ENCODE results near the gene KDM1A. TPM values are rescaled to one million over a fixed set of nuclear protein-coding genes. Genes with fewer than 3 reads are reported as not detected.

Gene KDM1A
- total and polyA plus RNA-seq, 4 donors: 16.4 to 73.0 (median 33.8) TPM

DNA sequence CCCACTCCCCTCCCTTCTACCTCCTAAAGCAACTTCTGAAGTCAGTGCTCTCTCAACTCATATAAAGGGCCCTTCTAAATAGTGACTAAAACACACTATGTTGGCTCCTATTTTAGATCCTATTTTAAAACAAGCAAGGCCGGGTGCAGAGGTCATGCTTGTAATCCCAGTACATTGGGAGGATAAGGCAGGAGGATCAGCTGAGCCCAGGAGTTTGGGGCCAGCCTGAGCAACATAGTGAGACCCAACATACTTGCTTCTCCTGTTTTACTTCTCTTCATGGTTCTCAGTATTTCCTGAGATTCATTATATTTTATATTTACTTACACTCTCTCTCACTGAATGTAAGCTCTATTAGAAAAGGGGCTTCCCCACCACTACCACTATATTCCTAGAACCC lies 106.9 kb downstream of the KDM1A start:
- Histone ChIP-seq H3K4me3 (no peak overlapping the region), H3K27ac (ENCODE audit: low read depth in 1 of 2, low read length in 1 of 2) (no peak overlapping the region), H3K4me1 (ENCODE audit: control insufficient read depth in 5 of 5, insufficient read depth in 5 of 5, low read length in 5 of 5) (peaks cover 4 to 39% (median 13%) of the 10 kb centered on the region in 5 donors), H3K36me3 (ENCODE audit: control insufficient read depth in 4 of 4, insufficient read depth in 4 of 4, low read length in 4 of 4) (no peaks in the 10 kb centered on the region), H3K9me3 (ENCODE audit: control insufficient read depth in 4 of 4, insufficient read depth in 3 of 4, low read length in 3 of 4) (no peaks in the 10 kb centered on the region), H3K27me3 (ENCODE audit: control insufficient read depth in 3 of 3, insufficient read depth in 3 of 3, low read length in 2 of 3) (no peaks in the 10 kb centered on the region), H3K9ac (ENCODE audit: insufficient read depth in 1 of 2, low read length in 2 of 2) (no peak overlapping the region)
- ATAC-seq (ENCODE audit: insufficient read depth, low FRiP score) (no peak), DNase-seq (no peak)
- 89 to 92% methylated on average over 1 of the region's 1 CpG for WGBS, 2 donors
- TF ChIP-seq, protein P1, sequence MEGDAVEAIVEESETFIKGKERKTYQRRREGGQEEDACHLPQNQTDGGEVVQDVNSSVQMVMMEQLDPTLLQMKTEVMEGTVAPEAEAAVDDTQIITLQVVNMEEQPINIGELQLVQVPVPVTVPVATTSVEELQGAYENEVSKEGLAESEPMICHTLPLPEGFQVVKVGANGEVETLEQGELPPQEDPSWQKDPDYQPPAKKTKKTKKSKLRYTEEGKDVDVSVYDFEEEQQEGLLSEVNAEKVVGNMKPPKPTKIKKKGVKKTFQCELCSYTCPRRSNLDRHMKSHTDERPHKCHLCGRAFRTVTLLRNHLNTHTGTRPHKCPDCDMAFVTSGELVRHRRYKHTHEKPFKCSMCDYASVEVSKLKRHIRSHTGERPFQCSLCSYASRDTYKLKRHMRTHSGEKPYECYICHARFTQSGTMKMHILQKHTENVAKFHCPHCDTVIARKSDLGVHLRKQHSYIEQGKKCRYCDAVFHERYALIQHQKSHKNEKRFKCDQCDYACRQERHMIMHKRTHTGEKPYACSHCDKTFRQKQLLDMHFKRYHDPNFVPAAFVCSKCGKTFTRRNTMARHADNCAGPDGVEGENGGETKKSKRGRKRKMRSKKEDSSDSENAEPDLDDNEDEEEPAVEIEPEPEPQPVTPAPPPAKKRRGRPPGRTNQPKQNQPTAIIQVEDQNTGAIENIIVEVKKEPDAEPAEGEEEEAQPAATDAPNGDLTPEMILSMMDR (IDR thresholded peaks at IDR 0.05; ENCODE audit: control extremely low read depth, extremely low read depth): no peak

- DNase-seq: peak in 2 of 3 donors; percentile 42 to 67
- no peaks in the 10 kb centered on the region for H3K27me3 ChIP-seq (ENCODE audit: control insufficient read depth in 3 of 3, insufficient read depth in 3 of 3, low read length in 2 of 3)
Measured at GRCh38 chr1:23126801-23127200, 107.5 kb downstream of the KDM1A start.

GRCh38 chr1:23129846-23130245 lies 110.6 kb downstream of the KDM1A start:
- Histone ChIP-seq H3K9me3 (ENCODE audit: control insufficient read depth in 4 of 4, insufficient read depth in 3 of 4, low read length in 3 of 4) (no peaks in the 10 kb centered on the region), H3K36me3 (ENCODE audit: control insufficient read depth in 4 of 4, insufficient read depth in 4 of 4, low read length in 4 of 4) (no peaks in the 10 kb centered on the region), H3K4me1 (ENCODE audit: control insufficient read depth in 5 of 5, insufficient read depth in 5 of 5, low read length in 5 of 5) (peaks cover 0 to 25% (median 3%) of the 10 kb centered on the region in 5 donors), H3K27me3 (ENCODE audit: control insufficient read depth in 3 of 3, insufficient read depth in 3 of 3, low read length in 2 of 3) (no peaks in the 10 kb centered on the region), H3K9ac (ENCODE audit: insufficient read depth in 1 of 2, low read length in 2 of 2) (no peak overlapping the region), H3K4me3 (no peak overlapping the region), H3K27ac (ENCODE audit: low read depth in 1 of 2, low read length in 1 of 2) (no peak overlapping the region)
- TF ChIP-seq, protein P1 (IDR thresholded peaks at IDR 0.05; ENCODE audit: control extremely low read depth, extremely low read depth): no peak
- ATAC-seq (ENCODE audit: insufficient read depth, low FRiP score) (no peak), DNase-seq (no peak)

More at GRCh38 chr1:23126801-23127200, 107.5 kb downstream of the KDM1A start:
- 71 to 80% methylated on average over 3 of the region's 3 CpGs for WGBS, 2 donors
- Histone ChIP-seq H3K9ac (ENCODE audit: insufficient read depth in 1 of 2, low read length in 2 of 2) (no peak overlapping the region), H3K27ac (ENCODE audit: low read depth in 1 of 2, low read length in 1 of 2) (no peak overlapping the region), H3K4me3 (no peak overlapping the region), H3K36me3 (ENCODE audit: control insufficient read depth in 4 of 4, insufficient read depth in 4 of 4, low read length in 4 of 4) (no peaks in the 10 kb centered on the region), H3K4me1 (ENCODE audit: control insufficient read depth in 5 of 5, insufficient read depth in 5 of 5, low read length in 5 of 5) (peaks cover 3 to 39% (median 13%) of the 10 kb centered on the region in 5 donors), H3K9me3 (ENCODE audit: control insufficient read depth in 4 of 4, insufficient read depth in 3 of 4, low read length in 3 of 4) (no peaks in the 10 kb centered on the region)
- TF ChIP-seq, protein P1 (IDR thresholded peaks at IDR 0.05; ENCODE audit: control extremely low read depth, extremely low read depth): no peak
- no peak for ATAC-seq (ENCODE audit: insufficient read depth, low FRiP score)

- Histone ChIP-seq H3K4me1 (ENCODE audit: control insufficient read depth in 5 of 5, insufficient read depth in 5 of 5, low read length in 5 of 5) (peaks cover 0 to 10% (median 0%) of the 10 kb centered on the region in 5 donors), H3K36me3 (ENCODE audit: control insufficient read depth in 4 of 4, insufficient read depth in 4 of 4, low read length in 4 of 4) (no peaks in the 10 kb centered on the region), H3K9ac (ENCODE audit: insufficient read depth in 1 of 2, low read length in 2 of 2) (no peak overlapping the region), H3K9me3 (ENCODE audit: control insufficient read depth in 4 of 4, insufficient read depth in 3 of 4, low read length in 3 of 4) (no peaks in the 10 kb centered on the region), H3K27me3 (ENCODE audit: control insufficient read depth in 3 of 3, insufficient read depth in 3 of 3, low read length in 2 of 3) (no peaks in the 10 kb centered on the region), H3K27ac (ENCODE audit: low read depth in 1 of 2, low read length in 1 of 2) (no peak overlapping the region), H3K4me3 (no peak overlapping the region)
- 59 to 76% methylated on average over 1 of the region's 1 CpG for WGBS, 2 donors
- DNase-seq: no peak
- no peak for ATAC-seq (ENCODE audit: insufficient read depth, low FRiP score)
- TF ChIP-seq, protein P1 (IDR thresholded peaks at IDR 0.05; ENCODE audit: control extremely low read depth, extremely low read depth): no peak
Measured at GRCh38 chr1:23132033-23132432, 112.8 kb downstream of the KDM1A start.

Data from lung (tissue), 12 donors.